ENCODE measurements around the gene ALS2CL.

DNA sequence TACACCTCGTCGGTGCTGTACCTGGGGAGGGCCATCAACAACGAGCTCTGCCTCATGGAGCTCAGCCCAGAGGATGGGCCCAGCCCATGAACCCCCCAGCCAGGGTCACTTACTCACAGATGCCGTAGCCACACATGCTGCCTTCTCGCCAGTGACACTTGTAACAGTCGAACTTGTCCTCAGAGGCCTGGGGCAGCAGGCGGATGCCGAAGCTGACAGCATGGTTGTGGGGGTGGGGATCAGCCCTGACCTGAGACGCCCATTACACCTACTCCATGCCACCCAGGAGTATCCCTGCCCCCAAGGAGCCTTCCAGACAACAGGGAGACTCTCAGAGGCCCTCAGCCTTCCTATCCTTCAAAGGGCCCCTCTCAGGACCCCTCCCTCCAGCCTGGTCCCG, 12.1 kb downstream of the ALS2CL start:
- TF ChIP-seq, protein P1, sequence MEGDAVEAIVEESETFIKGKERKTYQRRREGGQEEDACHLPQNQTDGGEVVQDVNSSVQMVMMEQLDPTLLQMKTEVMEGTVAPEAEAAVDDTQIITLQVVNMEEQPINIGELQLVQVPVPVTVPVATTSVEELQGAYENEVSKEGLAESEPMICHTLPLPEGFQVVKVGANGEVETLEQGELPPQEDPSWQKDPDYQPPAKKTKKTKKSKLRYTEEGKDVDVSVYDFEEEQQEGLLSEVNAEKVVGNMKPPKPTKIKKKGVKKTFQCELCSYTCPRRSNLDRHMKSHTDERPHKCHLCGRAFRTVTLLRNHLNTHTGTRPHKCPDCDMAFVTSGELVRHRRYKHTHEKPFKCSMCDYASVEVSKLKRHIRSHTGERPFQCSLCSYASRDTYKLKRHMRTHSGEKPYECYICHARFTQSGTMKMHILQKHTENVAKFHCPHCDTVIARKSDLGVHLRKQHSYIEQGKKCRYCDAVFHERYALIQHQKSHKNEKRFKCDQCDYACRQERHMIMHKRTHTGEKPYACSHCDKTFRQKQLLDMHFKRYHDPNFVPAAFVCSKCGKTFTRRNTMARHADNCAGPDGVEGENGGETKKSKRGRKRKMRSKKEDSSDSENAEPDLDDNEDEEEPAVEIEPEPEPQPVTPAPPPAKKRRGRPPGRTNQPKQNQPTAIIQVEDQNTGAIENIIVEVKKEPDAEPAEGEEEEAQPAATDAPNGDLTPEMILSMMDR (IDR thresholded peaks at IDR 0.05; ENCODE audit: insufficient read depth, low read depth, low read length) = no peak
- TF ChIP-seq EZH2 (IDR thresholded peaks at IDR 0.05; ENCODE audit: insufficient read depth, low read length) = no peak

Measured in astrocyte (in vitro differentiated cells and primary cell).